Endothelial cell of umbilical vein (primary cell): ENCODE data around the gene SLC19A1. TPM values are rescaled to one million over a fixed set of nuclear protein-coding genes. Genes with fewer than 3 reads are reported as not detected.

Experiments
- BruUV-seq: library from RNA; stranded (reverse); fragments of 400-500 nt; replicated peaks from 2 replicates; lab custom pipeline; 2021; lab: Mats Ljungman, UMichigan
- CTCF ChIA-PET: fragments of 300-600, 350-600 bp; sonication (Branson Sonifier 250); formaldehyde crosslinking; loops from one replicate; lab custom pipeline; 2021; ENCODE audit warnings: antibody characterized with exemption, inconsistent platforms; lab: Charles Lee
- POLR2A ChIA-PET: fragments of 300-600, 350-600 bp; sonication (Branson Sonifier 250); formaldehyde crosslinking; loops from one replicate; lab custom pipeline; 2021; ENCODE audit warnings: antibody characterized with exemption, inconsistent platforms; lab: Charles Lee
- DNase-seq: peaks from one replicate; pipeline ENCODE4 v3.0.0-alpha.2; 2011; ENCODE audit warnings: low read depth, low spot score
- FAIRE-seq: peaks from 2 replicates; lab custom pipeline; 2011; peaks lifted over from hg19 to GRCh38; lab: Jason Lieb, UNC
- H2AFZ ChIP-seq: 2 replicates; pipeline ENCODE4 v1.6.0; 2012; ENCODE audit warnings: low read depth, low read length, control low read depth, inconsistent platforms
- H3K27ac ChIP-seq: 2 replicates; pipeline ENCODE4 v1.5.1; 2011; ENCODE audit warnings: low read depth, mild to moderate bottlenecking, control low read depth, low read length, moderate library complexity; ENCODE audit not compliant: insufficient read depth
- H3K27me3 ChIP-seq, 2 experiments: 2 replicates each; pipeline versions ENCODE4 v1.6.0 to v1.6.1; 2011; ENCODE audit warnings: low read length in 2 of 2, mixed read lengths in 1 of 2; ENCODE audit not compliant: control insufficient read depth in 2 of 2, insufficient read depth in 2 of 2
- H3K36me3 ChIP-seq, 2 experiments: 2 replicates in 1 of 2; 3 replicates in 1 of 2; pipeline ENCODE4 v1.5.1; 2011; ENCODE audit warnings: low read length in 2 of 2, mild to moderate bottlenecking in 1 of 2, moderate library complexity in 1 of 2; ENCODE audit not compliant: control insufficient read depth in 2 of 2, insufficient read depth in 2 of 2; ENCODE audit errors: extremely low read depth in 1 of 2
- H3K4me1 ChIP-seq: 3 replicates; pipeline ENCODE4 v1.5.1; 2011; ENCODE audit warnings: mild to moderate bottlenecking, low read length; ENCODE audit not compliant: control insufficient read depth, insufficient read depth; ENCODE audit errors: extremely low read depth
- H3K4me2 ChIP-seq: 2 replicates; pipeline ENCODE4 v1.6.1; 2011; ENCODE audit warnings: low read length, control low read depth, mixed read lengths; ENCODE audit not compliant: insufficient read depth
- H3K4me3 ChIP-seq, 3 experiments: fragments of 200-600 bp in 1 of 3; sonication (generic), shearing (Covaris generic) in 1 of 3; replicated peaks in 1 of 3; 2 replicates each; pipeline ENCODE4 v1.5.1; 2011 to 2016; ENCODE audit warnings: control low read depth in 3 of 3, low read length in 3 of 3, mild to moderate bottlenecking in 2 of 3, inconsistent platforms in 1 of 3, low read depth in 1 of 3, moderate library complexity in 1 of 3; ENCODE audit not compliant: insufficient read depth in 1 of 3
- H3K79me2 ChIP-seq: 2 replicates; pipeline ENCODE4 v1.6.0; 2012; ENCODE audit warnings: low read length, inconsistent platforms; ENCODE audit not compliant: control insufficient read depth, insufficient read depth
- H3K9ac ChIP-seq: replicated peaks from 2 replicates; pipeline ENCODE3; 2011; ENCODE audit warnings: low read length, control low read depth; ENCODE audit not compliant: insufficient read depth; ENCODE audit errors: extremely low read depth
- H3K9me1 ChIP-seq: replicated peaks from 3 replicates; pipeline ENCODE4 v1.6.0; 2011; ENCODE audit warnings: mild to moderate bottlenecking, low read length; ENCODE audit not compliant: control insufficient read depth, insufficient read depth; ENCODE audit errors: extremely low read depth
- H3K9me3 ChIP-seq: replicated peaks from 2 replicates; pipeline ENCODE4 v1.5.1; 2012; ENCODE audit warnings: low read length, inconsistent platforms; ENCODE audit not compliant: control insufficient read depth, insufficient read depth
- H4K20me1 ChIP-seq: replicated peaks from 2 replicates; pipeline ENCODE3; 2011; ENCODE audit warnings: mild to moderate bottlenecking, low read length; ENCODE audit not compliant: control insufficient read depth, insufficient read depth; ENCODE audit errors: extremely low read depth
- EZH2 ChIP-seq: IDR thresholded peaks from 2 replicates; pipeline ENCODE4 v1.6.1; 2012; ENCODE audit warnings: borderline replicate concordance, low read depth, mild to moderate bottlenecking, moderate library complexity, low read length, inconsistent platforms; ENCODE audit not compliant: severe bottlenecking
- FOS ChIP-seq: IDR thresholded peaks from 2 replicates; pipeline ENCODE4 v1.6.1; 2011; ENCODE audit warnings: mild to moderate bottlenecking, low read length, moderate library complexity, borderline replicate concordance; ENCODE audit not compliant: insufficient read depth
- GATA2 ChIP-seq: IDR thresholded peaks from 2 replicates; pipeline ENCODE4 v1.7.0; 2011; ENCODE audit warnings: low read depth, mild to moderate bottlenecking, moderate library complexity, mixed read lengths, low read length; ENCODE audit not compliant: insufficient read length, insufficient read depth
- POLR2AphosphoS5 ChIP-seq: IDR thresholded peaks from 2 replicates; pipeline ENCODE4 v1.6.1; 2012; ENCODE audit warnings: low read depth, mild to moderate bottlenecking, control low read depth, low read length, moderate library complexity; ENCODE audit not compliant: insufficient read depth
- dilution Hi-C: fragments of 300-500 bp; cut with MboI; formaldehyde crosslinking; loops from one replicate; pipeline ENCODE4 v1.15.0; 2019; ENCODE audit warnings: low sequenced_read_pairs; ENCODE audit not compliant: extremely low pct_ligation_motif_present
- intact Hi-C: fragments of 100-400 bp; cut with micrococcal nuclease; formaldehyde crosslinking; loops from one replicate; pipeline ENCODE4 v1.10.0; 2022
- polyA plus RNA-seq, 4 experiments: library from polyadenylated mRNA; depleted of rRNA in 3 of 4; stranded (reverse) in 3 of 4; unstranded in 1 of 4; fragments of >200 nt; gene quantifications; 2 replicates each; pipeline versions ENCODE4 v1.2.1 to v1.2.3, GENCODE V29; 2011 to 2012; ENCODE audit warnings: missing spikeins in 1 of 4
- total RNA-seq: library from RNA; stranded (reverse); gene quantifications from 2 replicates; pipeline ENCODE4 v1.2.3, GENCODE V29; 2021
- TF ChIP-seq, protein P1 (sequence below): IDR thresholded peaks from 2 replicates; pipeline ENCODE4 v1.6.1; 2011; ENCODE audit not compliant: insufficient read depth, insufficient read length
- TF ChIP-seq, protein P2 (sequence below), 2 donors: IDR thresholded peaks; 1 replicate in 1 of 2; 2 replicates in 1 of 2; pipeline ENCODE4 v1.5.1; 2011; ENCODE audit warnings: low read length in 2 of 2, mild to moderate bottlenecking in 2 of 2, moderate library complexity in 2 of 2, control low read depth in 1 of 2, inconsistent platforms in 1 of 2, low read depth in 1 of 2; ENCODE audit not compliant: insufficient read depth in 1 of 2; ENCODE audit errors: extremely low read depth in 1 of 2

Gene SLC19A1
- total and polyA plus RNA-seq, 2 donors (not counting 3 experiments of a cell fraction or from before 2014, with no cell fraction given) = 36.3 to 54.6 TPM

DNA sequence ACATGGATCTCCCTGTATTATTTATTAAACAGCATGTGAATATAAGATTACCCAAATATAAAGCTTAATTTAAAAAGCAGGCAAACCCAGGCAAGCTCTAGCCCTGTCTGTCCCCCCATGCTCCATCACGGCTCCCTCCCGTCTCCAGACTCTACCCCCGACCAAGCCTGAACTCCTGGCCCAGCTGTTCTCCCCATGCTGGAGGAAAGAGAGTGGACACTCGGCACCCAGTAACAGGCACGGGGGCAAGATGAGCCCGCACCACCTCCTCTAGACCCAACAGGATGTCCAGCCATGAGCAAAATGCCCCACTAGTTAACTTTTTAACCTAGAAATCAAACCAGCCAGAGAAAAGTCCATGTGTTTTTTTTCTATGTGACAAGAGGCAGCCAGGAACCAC is 19.3 kb downstream of the SLC19A1 start:
- Histone ChIP-seq H3K9me3 (no peaks in the 10 kb centered on the region), H4K20me1 (no peaks in the 10 kb centered on the region), H3K36me3 (peaks cover 0 to 10% of the 10 kb centered on the region in 2 experiments), H3K27me3 (no peaks in the 10 kb centered on the region), H3K4me1 (peaks cover 13% of the 10 kb centered on the region), H3K9me1 (no peaks in the 10 kb centered on the region), H3K79me2 (peaks cover 14% of the 10 kb centered on the region), H3K4me2 (no peak overlapping the region), H3K27ac (no peak overlapping the region), H3K4me3 (no peak overlapping the region), H2AFZ (no peak overlapping the region), H3K9ac (no peak overlapping the region)
- TF ChIP-seq, protein P1, sequence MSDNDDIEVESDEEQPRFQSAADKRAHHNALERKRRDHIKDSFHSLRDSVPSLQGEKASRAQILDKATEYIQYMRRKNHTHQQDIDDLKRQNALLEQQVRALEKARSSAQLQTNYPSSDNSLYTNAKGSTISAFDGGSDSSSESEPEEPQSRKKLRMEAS = no peak
- no peak for TF ChIP-seq FOS
- intact Hi-C loops = no loop called here
- POLR2A ChIA-PET = no interaction called here
- no TSS peak for BruUV-seq
- CTCF ChIA-PET = no interaction called here
- FAIRE-seq = no peak
- dilution Hi-C loops = no loop called here
- DNase-seq = no peak

DNA sequence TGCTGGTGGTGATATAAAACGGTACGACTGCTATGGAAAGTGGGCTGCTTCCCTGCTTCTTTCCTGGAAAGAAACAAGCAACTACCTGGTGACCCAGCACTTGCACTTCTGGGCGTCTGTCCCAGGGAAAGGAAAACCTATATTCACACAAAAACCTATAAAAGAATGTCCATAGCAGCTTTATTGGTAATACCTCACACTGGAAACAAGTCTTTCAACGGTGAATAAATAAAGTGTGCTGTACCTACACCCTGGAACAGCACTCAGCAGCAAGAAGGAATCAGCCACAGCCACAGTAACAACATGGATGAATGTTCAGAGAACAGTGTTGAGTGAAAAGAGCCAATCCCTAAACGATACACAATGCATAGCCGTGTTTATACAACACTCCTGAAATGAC is 19.9 kb downstream of the SLC19A1 start:
- POLR2A ChIA-PET = no interaction called here
- no peak for FAIRE-seq

More for the DNA sequence above, 19.9 kb downstream of the SLC19A1 start:
- TF ChIP-seq, protein P1 = no peak
- TF ChIP-seq EZH2 (no peak), FOS (no peak), POLR2AphosphoS5 (no peak), GATA2 (no peak)
- TF ChIP-seq, protein P2, sequence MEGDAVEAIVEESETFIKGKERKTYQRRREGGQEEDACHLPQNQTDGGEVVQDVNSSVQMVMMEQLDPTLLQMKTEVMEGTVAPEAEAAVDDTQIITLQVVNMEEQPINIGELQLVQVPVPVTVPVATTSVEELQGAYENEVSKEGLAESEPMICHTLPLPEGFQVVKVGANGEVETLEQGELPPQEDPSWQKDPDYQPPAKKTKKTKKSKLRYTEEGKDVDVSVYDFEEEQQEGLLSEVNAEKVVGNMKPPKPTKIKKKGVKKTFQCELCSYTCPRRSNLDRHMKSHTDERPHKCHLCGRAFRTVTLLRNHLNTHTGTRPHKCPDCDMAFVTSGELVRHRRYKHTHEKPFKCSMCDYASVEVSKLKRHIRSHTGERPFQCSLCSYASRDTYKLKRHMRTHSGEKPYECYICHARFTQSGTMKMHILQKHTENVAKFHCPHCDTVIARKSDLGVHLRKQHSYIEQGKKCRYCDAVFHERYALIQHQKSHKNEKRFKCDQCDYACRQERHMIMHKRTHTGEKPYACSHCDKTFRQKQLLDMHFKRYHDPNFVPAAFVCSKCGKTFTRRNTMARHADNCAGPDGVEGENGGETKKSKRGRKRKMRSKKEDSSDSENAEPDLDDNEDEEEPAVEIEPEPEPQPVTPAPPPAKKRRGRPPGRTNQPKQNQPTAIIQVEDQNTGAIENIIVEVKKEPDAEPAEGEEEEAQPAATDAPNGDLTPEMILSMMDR (IDR thresholded peaks at IDR 0.05; ENCODE audit: extremely low read depth in 1 of 2, insufficient read depth in 1 of 2, low read depth in 1 of 2, low read length in 2 of 2) = no peak
- Histone ChIP-seq H3K9ac (no peak overlapping the region), H3K36me3 (peaks cover 0 to 10% of the 10 kb centered on the region in 2 experiments), H3K4me1 (peaks cover 17% of the 10 kb centered on the region), H3K79me2 (peaks cover 14% of the 10 kb centered on the region), H3K9me3 (no peaks in the 10 kb centered on the region), H3K4me2 (no peak overlapping the region), H3K4me3 (no peak overlapping the region), H2AFZ (no peak overlapping the region), H3K27ac (no peak overlapping the region), H3K27me3 (no peaks in the 10 kb centered on the region), H3K9me1 (no peaks in the 10 kb centered on the region), H4K20me1 (no peaks in the 10 kb centered on the region)
- BruUV-seq = no TSS peak
- CTCF ChIA-PET = no interaction called here
- no peak for DNase-seq
- intact Hi-C loops (no loop called here), dilution Hi-C loops (no loop called here)
